Measurements from ENCODE around the gene ZNF418.
"Not testable (repeated sequence)": the region's sequence is repeated elsewhere in the genome, so short reads cannot be mapped to it uniquely, and the experiment has no call there.

DNA sequence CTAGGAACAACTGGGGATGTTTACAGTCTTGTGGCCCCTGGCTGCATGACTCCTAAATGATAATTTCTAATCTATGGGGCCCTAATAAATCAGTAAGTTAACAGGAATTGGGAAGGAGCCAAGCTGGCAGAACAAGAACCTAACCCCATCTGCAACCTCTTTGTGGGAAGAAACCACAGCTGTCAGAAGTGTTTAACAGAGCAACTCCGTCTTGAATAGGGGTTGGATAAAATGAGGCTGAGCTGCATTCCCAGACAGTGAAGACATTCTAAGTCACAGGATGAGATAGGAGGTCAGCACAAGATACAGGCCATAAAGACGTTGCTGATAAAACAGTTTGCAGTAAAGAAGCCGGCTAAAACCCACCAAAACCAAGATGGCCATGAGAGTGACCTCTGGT, 44.5 kb downstream of the ZNF418 start:
- not testable (repeated sequence) for TF ChIP-seq CTCF (IDR thresholded peaks at IDR 0.05); EZH2 (IDR thresholded peaks at IDR 0.05; ENCODE audit: borderline replicate concordance, insufficient read depth, low read depth, low read length, poor library complexity, severe bottlenecking)
